GM10266 (cell line): Measurements from ENCODE around the gene TRIM40.
"Not testable (repeated sequence)": the region's sequence is repeated elsewhere in the genome, so short reads cannot be mapped to it uniquely, and the experiment has no call there.

Source experiments
- DNase-seq: peaks from one replicate; pipeline ENCODE4 v3.0.0; 2012; ENCODE audit errors: extremely low spot score
- CTCF ChIP-seq: IDR thresholded peaks from 2 replicates; pipeline ENCODE4 v1.5.1; 2012; ENCODE audit warnings: mild to moderate bottlenecking, low read depth; ENCODE audit not compliant: control insufficient read depth, insufficient read depth; ENCODE audit errors: missing control alignments

TRIM40 gene

DNA sequence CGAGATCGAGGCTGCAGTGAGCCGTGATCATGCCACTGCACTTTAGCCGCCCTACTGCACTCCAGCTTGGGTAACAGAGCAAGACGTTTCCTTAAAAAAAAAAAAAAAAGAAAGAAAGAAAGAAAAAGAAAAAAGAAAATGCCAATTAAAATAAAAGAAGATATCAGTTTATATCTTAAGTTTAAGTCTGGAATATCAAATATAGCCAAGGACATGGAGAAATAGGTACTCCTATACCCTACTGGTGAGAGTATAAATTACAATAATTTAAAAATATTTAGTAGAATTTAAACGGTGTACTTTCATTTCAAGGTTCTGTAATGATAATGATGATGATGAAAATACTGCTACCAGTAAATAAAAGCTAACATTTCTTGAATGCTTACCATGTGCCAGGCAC, 19.2 kb upstream of the TRIM40 start:
- DNase-seq = no peak

DNA sequence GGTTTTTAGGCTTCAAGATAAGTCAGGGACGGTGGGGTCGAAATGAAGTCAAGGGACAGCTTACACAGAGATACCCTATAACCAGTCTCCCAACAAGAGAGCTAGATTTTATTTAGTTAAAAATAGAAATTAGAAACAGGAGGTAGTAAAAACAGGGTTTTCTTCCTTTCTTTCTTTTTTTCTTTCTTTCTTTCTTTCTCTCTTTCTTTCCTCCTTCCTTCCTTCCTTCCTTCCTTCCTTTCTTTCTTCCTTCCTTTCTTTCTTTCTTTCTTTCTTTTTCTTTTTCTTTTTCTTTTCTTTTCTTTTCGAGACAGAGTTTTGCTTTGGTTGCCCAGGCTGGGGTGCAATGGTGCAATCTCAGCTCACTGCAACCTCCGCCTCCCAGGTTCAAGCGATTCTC, 17.2 kb upstream of the TRIM40 start:
- not testable (repeated sequence) for DNase-seq

More for the DNA sequence above, 19.2 kb upstream of the TRIM40 start:
- TF ChIP-seq CTCF = no peak

DNA sequence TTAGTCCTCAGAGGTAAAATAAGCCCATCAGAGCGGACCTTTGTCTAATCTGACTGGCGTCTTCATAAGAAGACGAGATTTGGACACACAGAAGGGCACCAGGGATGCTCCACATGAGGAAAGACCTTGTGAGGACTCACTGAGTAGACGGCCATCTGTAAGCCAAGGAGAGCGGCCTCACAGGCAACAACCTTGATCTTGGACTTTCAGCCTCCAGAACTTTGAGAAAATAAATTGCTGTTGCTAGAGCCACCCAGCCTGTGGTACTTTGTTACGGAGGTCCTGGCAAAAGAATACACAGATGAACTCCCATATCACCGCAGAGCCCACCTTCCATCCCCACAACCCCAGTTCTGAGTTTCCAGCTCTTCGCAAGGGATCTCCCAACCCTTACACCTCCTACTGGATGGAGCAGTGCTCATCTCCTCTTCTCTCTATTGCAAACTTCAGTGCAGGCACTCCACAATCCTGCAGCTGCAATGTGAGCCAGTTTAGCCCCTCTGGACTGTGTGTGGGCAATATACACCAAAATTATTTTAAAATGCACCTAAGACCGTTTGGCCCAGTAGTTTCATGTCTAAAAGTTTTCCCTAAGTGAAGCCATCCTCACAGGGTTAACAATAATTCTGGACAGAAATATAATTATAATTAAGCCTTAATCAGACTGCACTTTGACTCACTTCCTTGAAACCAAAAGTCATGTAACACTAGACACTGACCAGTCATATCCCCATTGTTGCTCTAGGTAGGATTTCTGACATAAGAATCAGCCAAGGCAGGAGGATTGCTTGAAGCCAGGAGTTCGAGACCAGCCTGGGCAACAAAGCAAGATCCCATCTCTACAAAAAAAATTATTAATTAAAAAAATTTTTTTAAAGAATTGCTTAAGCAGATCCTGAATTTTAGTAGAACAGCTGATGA, 14.2 kb upstream of the TRIM40 start:
- no peak for TF ChIP-seq CTCF
- no peak for DNase-seq

DNA sequence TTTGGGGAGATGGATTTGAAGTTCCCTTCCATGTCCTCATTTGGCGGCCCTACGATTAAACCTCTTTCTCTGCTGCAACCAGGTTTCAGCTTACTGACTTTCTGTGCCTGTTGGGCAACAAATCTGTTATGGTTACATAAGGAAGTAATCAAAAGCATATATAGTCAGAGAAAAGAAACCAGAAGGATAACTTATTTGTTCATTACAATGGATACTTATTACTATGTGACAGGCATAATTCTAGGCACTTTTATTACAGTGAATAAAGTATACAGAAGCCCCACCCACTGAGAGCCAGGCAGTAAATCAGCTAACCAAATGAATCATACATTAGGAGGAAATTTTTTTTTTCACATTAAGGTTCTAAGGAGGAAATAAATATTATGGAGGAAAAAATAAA, 13.4 kb upstream of the TRIM40 start:
- TF ChIP-seq CTCF = no peak
- no peak for DNase-seq

GRCh38 chr6:30127238-30128093, 8.5 kb upstream of the TRIM40 start:
- no peak for TF ChIP-seq CTCF
- DNase-seq = no peak

DNA sequence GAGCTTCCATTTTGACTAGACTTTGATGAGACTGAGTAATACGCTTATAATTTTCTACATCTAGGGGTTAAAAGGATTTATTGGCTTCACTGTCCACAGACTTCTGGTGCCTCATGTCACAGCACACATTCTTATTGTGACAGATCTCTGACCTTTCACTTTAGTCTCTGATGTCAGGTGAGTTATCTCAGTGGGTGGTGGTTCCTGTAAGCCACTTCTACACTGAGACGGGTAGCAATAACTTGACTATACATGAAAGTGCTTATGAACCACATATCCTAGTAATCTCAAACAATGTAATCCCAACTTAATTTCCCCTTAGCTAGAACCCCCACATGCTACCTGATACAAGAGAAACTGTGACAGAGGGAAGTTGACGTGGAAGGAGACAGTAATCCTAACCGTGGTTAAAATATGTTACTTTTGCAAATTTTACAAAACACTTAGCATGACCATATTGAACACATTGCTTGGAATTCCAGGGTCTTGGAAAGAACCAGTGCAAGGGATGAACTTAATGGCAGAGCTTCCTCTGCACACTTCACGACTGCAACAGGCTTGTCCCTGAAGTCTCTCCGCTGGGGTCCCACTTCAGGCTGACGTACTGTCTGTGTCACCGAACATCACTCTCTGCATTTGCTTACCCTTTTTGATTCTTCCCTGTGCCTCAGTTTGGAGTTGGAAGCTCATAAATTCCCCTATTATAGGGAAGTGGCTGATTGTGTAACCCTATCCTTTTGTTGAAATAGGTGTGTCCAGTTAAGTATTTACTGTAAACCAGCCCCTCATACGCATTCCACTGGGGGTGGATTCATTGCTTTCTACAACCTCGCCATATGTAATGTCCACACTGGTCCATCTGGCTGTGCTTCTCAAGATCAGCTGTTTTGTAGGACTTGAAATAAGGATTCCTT, 6.4 kb upstream of the TRIM40 start:
- no peak for DNase-seq
- TF ChIP-seq CTCF = no peak

GRCh38 chr6:30130179-30130679, 5.7 kb upstream of the TRIM40 start:
- no peak for DNase-seq
- no peak for TF ChIP-seq CTCF
